Psoas muscle (tissue), 8 donors: Measurements from ENCODE around the gene PLEKHA6. TPM values are rescaled to one million over a fixed set of nuclear protein-coding genes. Genes with fewer than 3 reads are reported as not detected.
A peak's percentile ranks its signal among the peaks of the same experiment; 100 is the strongest.

Experiments
- ATAC-seq, 4 donors: fragments of 200-7000 bp; cut with Tn5 transposase; one replicate each; pipeline ENCODE4 v1.9.1; 2020; ENCODE audit warnings: moderate library complexity in 3 of 4, mild to moderate bottlenecking in 2 of 4
- DNase-seq, 2 donors: peaks; one replicate each; pipeline ENCODE4 v3.0.0-alpha.2; 2020
- H3K27ac ChIP-seq: fragments of 200-600 bp; one replicate; pipeline ENCODE4 v1.8.0; 2022
- H3K27me3 ChIP-seq, 3 donors: fragments of 200-600 bp in 1 of 3; one replicate each; pipeline versions ENCODE4 v1.6.1 to v1.8.0; 2013 to 2022; ENCODE audit warnings: low read length in 2 of 3, mild to moderate bottlenecking in 2 of 3, moderate library complexity in 1 of 3; ENCODE audit not compliant: insufficient read depth in 3 of 3
- H3K36me3 ChIP-seq, 2 donors: fragments of 200-600 bp in 1 of 2; one replicate each; pipeline versions ENCODE4 v1.6.1 to v1.8.0; 2013 to 2022; ENCODE audit warnings: low read depth in 1 of 2, mild to moderate bottlenecking in 1 of 2, moderate library complexity in 1 of 2; ENCODE audit not compliant: insufficient read depth in 1 of 2
- H3K4me1 ChIP-seq: fragments of 200-600 bp; one replicate; pipeline ENCODE4 v1.8.0; 2022
- H3K4me3 ChIP-seq: fragments of 200-600 bp; one replicate; pipeline ENCODE4 v1.8.0; 2022; ENCODE audit warnings: mild to moderate bottlenecking
- H3K9me3 ChIP-seq: fragments of 200-600 bp; one replicate; pipeline ENCODE4 v1.8.0; 2022
- WGBS, 3 donors: extraction: QIAGEN DNeasy Blood & Tissue Kit; methylation state at CpG; one replicate each; pipeline versions ENCODE4 v1.1.6 to v1.1.7; 2013; 5-methylcytosine and 5-hydroxymethylcytosine counted together
- intact Hi-C, 2 donors: fragments of 100-400 bp; cut with DNase I; formaldehyde crosslinking; loops; one replicate each; pipeline versions ENCODE4 v1.11.0 to v1.14.2; 2022
- polyA plus RNA-seq, 3 donors: library from polyadenylated mRNA; stranded (reverse); fragments of 200-250 nt; gene quantifications; one replicate each; pipeline ENCODE4 v1.2.3, GENCODE V29; 2013
- total RNA-seq, 4 donors: library from RNA; stranded (reverse); fragmentation: NEBNext Ultra II Directional in 2 of 4; extraction: Animal tissue kit (Norgen Biotek cat#: 25700) in 2 of 4; gene quantifications; one replicate each; pipeline versions ENCODE4 v1.2.1 to v1.2.4, GENCODE V29; 2021 to 2023
- TF ChIP-seq, protein P1 (sequence below): fragments of 200-600 bp; IDR thresholded peaks from one replicate; pipeline ENCODE4 v1.8.0; 2022; ENCODE audit warnings: antibody characterized with exemption
- donor health status: healthy with polysubstance abuse.
- donor health status: DM: no; HTN: no; CAD: no; lungs with moderate emphysema.
- donor health status: Bipolar disorder and iron deficiency.
- donor health status: healthy.
- donor health status: DM: yes; HTN: yes; CAD: no.
- donor health status: DM: no; HTN: no; CAD: no.
- donor health status: DM: no; HTN: no; CAD: no.
- donor health status: DM: yes; HTN: yes; CAD: no.

PLEKHA6 gene
- total and polyA plus RNA-seq, 7 donors, result 0.92 to 7.1 (median 1.7) TPM

DNA sequence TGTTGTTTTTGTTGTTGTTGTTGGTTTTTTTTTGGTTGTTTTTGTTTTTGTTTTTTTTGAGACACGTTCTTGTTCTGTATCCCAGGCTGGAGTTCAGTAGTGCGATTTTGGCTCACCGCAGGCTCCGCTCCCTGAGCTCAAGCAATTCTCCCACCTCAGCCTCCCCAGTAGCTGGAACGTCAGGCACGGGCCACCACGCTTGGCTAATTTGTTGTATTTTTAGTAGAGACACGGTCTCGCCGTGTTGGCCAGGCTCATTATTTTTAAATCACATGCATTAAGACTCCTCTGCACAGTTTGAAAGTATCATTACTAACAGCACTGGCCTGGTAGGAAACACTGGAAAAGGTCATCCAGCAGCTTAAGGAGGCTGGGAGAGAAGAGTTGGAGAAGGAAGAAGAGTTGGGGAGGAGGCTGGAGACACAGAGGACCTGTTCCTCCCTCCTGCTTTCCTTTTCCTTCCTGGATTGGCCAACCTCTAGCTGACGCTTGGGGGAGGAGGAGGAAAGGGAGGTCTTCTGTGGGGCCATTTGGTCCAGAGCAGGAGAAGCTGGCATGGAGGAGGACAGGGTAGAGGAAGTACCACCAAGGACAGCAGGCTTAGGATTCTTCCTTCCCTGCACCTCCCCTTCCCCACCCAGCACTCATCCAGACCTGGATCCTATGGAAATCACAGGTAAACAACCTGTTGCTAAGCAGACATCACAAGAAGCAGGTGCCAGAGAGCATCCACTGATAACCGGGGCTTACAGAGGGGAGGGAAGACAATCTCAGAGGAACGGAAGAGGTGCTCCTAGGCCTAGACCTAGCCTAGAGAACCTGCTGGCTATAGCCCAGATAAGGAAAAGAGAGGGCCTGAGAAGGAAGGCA is 74.1 kb downstream of the PLEKHA6 start:
- DNase-seq, result no peak
- peak in 1 of 4 donors; percentile 45 for ATAC-seq
- intact Hi-C loops, result no loop called here
- H3K4me1 ChIP-seq, result peaks cover 4% of the 10 kb centered on the region
- TF ChIP-seq, protein P1, sequence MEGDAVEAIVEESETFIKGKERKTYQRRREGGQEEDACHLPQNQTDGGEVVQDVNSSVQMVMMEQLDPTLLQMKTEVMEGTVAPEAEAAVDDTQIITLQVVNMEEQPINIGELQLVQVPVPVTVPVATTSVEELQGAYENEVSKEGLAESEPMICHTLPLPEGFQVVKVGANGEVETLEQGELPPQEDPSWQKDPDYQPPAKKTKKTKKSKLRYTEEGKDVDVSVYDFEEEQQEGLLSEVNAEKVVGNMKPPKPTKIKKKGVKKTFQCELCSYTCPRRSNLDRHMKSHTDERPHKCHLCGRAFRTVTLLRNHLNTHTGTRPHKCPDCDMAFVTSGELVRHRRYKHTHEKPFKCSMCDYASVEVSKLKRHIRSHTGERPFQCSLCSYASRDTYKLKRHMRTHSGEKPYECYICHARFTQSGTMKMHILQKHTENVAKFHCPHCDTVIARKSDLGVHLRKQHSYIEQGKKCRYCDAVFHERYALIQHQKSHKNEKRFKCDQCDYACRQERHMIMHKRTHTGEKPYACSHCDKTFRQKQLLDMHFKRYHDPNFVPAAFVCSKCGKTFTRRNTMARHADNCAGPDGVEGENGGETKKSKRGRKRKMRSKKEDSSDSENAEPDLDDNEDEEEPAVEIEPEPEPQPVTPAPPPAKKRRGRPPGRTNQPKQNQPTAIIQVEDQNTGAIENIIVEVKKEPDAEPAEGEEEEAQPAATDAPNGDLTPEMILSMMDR, result no peak
- 58 to 85% (median 61%) methylated on average over 12 to 13 of the region's 13 CpGs for WGBS, 3 donors
- no peaks in the 10 kb centered on the region for H3K9me3 ChIP-seq
- H3K27me3 ChIP-seq, result peaks cover 0 to 44% (median 2%) of the 10 kb centered on the region in 3 donors
- H3K36me3 ChIP-seq, result no peaks in the 10 kb centered on the region
- H3K4me3 ChIP-seq, result no peak overlapping the region
- no peak overlapping the region for H3K27ac ChIP-seq

GRCh38 chr1:204284929-204285328 is 74.8 kb downstream of the PLEKHA6 start:
- H3K4me1 ChIP-seq, result peaks cover 4% of the 10 kb centered on the region
- H3K4me3 ChIP-seq, result no peak overlapping the region
- 64 to 84% (median 67%) methylated on average over 2 of the region's 2 CpGs for WGBS, 3 donors
- TF ChIP-seq, protein P1, result no peak
- DNase-seq (no peak), ATAC-seq (no peak)
- peaks cover 0 to 44% (median 2%) of the 10 kb centered on the region in 3 donors for H3K27me3 ChIP-seq
- H3K9me3 ChIP-seq, result no peaks in the 10 kb centered on the region
- no peak overlapping the region for H3K27ac ChIP-seq
- H3K36me3 ChIP-seq, result no peaks in the 10 kb centered on the region
- intact Hi-C loops, result no loop called here

DNA sequence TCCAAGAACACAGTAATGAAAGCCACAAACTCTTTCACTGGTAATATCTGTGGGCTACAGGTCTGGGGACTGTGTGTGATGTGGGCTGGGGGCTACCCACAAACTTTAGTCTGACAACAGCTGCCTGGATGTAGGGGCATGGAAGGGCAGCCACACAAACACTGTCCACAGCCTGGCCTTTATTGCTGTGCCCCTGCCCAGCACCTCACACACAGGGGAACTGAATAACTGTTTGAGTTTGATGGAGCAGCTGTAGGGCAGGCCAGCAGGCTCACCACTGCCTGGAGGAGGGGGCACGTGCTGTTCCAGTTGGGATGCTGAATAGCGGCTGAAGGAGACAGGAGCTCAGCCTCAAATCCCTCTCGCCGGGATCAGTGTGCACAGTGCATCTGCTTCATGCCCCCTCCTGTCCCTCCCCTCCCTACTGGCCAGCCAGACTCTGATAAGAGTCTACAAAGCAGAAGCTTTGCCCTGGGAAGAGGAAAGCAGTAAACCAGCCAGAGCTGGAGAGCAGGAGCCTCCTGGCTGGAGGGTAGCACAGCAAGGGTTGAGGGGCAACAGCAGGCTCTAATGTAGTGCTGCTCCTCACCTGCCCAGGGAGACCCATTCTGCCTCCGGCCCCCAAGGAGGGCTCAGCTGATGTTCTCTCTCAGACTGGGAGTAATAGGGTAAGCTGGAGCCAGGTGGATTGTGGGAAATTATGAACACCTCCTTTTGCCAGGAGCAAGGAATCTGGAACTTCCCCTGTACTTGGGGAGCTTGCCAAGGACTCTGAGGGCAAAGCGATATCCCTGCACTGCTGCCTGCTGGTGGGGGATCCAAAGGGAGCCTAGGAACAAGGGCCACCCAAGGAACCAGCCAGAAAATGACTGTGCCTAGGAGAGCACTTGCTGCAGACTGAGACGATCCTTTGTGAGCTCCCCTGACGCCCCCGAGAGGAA is 75.7 kb downstream of the PLEKHA6 start:
- Histone ChIP-seq H3K36me3 (no peaks in the 10 kb centered on the region), H3K27me3 (peaks cover 0 to 38% (median 2%) of the 10 kb centered on the region in 3 donors), H3K9me3 (no peaks in the 10 kb centered on the region), H3K4me3 (no peak overlapping the region), H3K4me1 (peaks cover 4% of the 10 kb centered on the region), H3K27ac (no peak overlapping the region)
- DNase-seq (no peak), ATAC-seq (no peak)
- TF ChIP-seq, protein P1, result no peak
- intact Hi-C loops, result no loop called here
- 39 to 59% (median 42%) methylated on average over 9 of the region's 9 CpGs for whole genome bisulfite sequencing, 3 donors

- no peak for DNase-seq
Measured at GRCh38 chr1:204282761-204283221, 76.9 kb downstream of the PLEKHA6 start.

More at GRCh38 chr1:204282761-204283221, 76.9 kb downstream of the PLEKHA6 start:
- peaks cover 4% of the 10 kb centered on the region for H3K4me1 ChIP-seq
- no peaks in the 10 kb centered on the region for H3K9me3 ChIP-seq
- H3K4me3 ChIP-seq, result no peak overlapping the region
- peaks cover 0 to 32% (median 2%) of the 10 kb centered on the region in 3 donors for H3K27me3 ChIP-seq
- H3K36me3 ChIP-seq, result no peaks in the 10 kb centered on the region
- ATAC-seq, result no peak
- no peak overlapping the region for H3K27ac ChIP-seq
- intact Hi-C loops, result no loop called here
- whole genome bisulfite sequencing, 3 donors, result 62 to 80% (median 63%) methylated on average over 11 of the region's 11 CpGs
- TF ChIP-seq, protein P1, result no peak
